ENCODE data around the gene STAB1. TPM values are rescaled to one million over a fixed set of nuclear protein-coding genes. Genes with fewer than 3 reads are reported as not detected.

The STAB1 gene
- total and polyA plus RNA-seq, 10 of the 15 experiments (the other 5 are each of a cell fraction or from before 2014, with no cell fraction given), result 0.46 TPM; not detected in 9

DNA sequence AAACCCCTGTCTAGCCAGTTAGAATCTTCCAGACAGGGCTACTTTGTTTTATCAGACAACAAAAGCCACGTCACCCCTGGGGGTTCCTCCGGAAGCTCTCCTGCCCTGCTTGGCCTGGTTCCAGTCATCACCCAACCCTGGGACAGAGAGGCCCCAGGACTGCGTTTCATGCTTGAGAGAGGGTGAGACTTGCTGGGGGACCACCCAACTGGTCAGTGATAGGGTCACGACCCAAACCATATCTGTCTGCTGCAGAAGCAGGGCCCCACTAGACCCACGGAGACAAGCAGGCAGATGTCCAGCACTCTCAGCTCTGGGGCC, 37.3 kb downstream of the STAB1 start (continued):
- TF ChIP-seq, protein P1, sequence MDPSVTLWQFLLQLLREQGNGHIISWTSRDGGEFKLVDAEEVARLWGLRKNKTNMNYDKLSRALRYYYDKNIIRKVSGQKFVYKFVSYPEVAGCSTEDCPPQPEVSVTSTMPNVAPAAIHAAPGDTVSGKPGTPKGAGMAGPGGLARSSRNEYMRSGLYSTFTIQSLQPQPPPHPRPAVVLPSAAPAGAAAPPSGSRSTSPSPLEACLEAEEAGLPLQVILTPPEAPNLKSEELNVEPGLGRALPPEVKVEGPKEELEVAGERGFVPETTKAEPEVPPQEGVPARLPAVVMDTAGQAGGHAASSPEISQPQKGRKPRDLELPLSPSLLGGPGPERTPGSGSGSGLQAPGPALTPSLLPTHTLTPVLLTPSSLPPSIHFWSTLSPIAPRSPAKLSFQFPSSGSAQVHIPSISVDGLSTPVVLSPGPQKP (IDR thresholded peaks at IDR 0.05; ENCODE audit: low read depth, low read length), result peak; percentile 39; the same call in 1 of the 2 replicates

DNA sequence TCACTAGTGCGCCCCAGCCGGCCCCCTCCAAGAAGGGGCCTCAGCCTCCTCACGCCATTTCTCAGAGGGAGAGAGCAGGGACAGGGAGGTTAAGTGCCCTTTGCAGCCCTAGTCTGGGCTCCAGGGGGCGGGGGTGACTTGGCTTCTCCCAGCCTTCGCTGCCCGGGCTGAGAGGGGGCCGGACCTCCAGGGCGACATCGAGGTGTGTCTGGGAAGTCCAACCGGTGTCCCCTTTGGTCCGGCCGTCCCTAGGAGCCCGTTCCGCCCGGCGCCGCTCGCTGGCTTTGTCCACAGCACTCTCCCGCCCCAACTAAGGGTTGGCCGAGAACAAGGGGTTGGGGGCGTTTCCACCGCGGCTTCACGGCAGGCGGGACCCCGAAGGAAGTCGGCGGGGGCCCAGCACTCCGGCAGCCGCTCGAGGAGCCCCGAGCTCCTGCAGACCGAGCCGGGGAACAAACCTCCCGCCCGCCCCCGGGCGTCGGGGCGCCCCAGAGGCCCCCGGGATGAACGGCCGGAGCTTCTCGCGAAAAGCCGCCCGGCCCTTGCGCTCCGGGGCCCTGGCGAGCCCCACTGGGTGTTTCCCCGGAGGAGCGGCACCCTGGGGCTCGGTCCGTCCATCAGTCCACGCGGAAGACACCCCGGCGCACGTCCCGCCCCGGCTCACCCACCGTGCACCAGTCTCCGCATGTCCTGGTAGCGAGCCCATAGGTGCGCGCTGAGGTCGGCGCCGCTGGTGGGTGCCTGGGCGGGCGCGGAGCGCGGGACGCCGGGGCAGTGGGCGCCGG, 37.9 kb downstream of the STAB1 start:
- Histone ChIP-seq H3K4me2 (ENCODE audit: control insufficient read depth, insufficient read depth) (peak overlapping the region; percentile 92), H2AFZ (ENCODE audit: control insufficient read depth, low read depth, low read length) (peak overlapping the region; percentile 67), H3K4me3 (peak overlapping the region; percentile 81), H3K27ac (ENCODE audit: control insufficient read depth, insufficient read depth) (peak overlapping the region; percentile 36), H3K27me3 (replicated peaks in 1 of 2; ENCODE audit: control insufficient read depth in 2 of 2, insufficient read depth in 2 of 2, low read length in 1 of 2) (no peaks in the 10 kb centered on the region), H3K9me3 (replicated peaks; ENCODE audit: control insufficient read depth, insufficient read depth, low read length) (no peaks in the 10 kb centered on the region), H3K9ac (ENCODE audit: control insufficient read depth, insufficient read depth, low read length) (peak overlapping the region; percentile 74), H3K79me2 (ENCODE audit: control insufficient read depth, insufficient read depth, low read length) (peaks cover 44% of the 10 kb centered on the region), H3K36me3 (ENCODE audit: control insufficient read depth in 2 of 2, insufficient read depth in 2 of 2, low read length in 1 of 2) (peaks cover 0 to 4% of the 10 kb centered on the region in 2 experiments; a peak in 2 of 4 replicates), H3K4me1 (ENCODE audit: control insufficient read depth, insufficient read depth, low read length) (peaks cover 13% of the 10 kb centered on the region), H4K20me1 (ENCODE audit: control insufficient read depth, insufficient read depth) (no peaks in the 10 kb centered on the region)
- BruUV-seq (replicated peaks), result no TSS peak
- intact Hi-C loops (cut with micrococcal nuclease; ENCODE audit: unreplicated experiment), result no loop called here
- ChIA-PET CTCF (no interaction called here), POLR2A (interaction anchor here (1.0 kb wide), 2 partner anchors 10 to 26 kb away, joined by 3 read pairs; no protein-coding TSS in a partner anchor), SMC1A (ENCODE audit: uncharacterized antibody, unreplicated experiment) (no interaction called here), RAD21 (ENCODE audit: unreplicated experiment) (no interaction called here)
- FAIRE-seq (no peak), DNase-seq (ENCODE audit: low read depth, low spot score) (no peak), ATAC-seq (peak; percentile 3)
- in situ Hi-C loops (cut with MboI), result no loop called here
- WGBS (ENCODE audit: insufficient coverage, insufficient replicate concordance, low lambda C conversion rate, missing lambda C conversion rate), result 0% methylated on average over 62 of the region's 78 CpGs
- TF ChIP-seq, protein P2, sequence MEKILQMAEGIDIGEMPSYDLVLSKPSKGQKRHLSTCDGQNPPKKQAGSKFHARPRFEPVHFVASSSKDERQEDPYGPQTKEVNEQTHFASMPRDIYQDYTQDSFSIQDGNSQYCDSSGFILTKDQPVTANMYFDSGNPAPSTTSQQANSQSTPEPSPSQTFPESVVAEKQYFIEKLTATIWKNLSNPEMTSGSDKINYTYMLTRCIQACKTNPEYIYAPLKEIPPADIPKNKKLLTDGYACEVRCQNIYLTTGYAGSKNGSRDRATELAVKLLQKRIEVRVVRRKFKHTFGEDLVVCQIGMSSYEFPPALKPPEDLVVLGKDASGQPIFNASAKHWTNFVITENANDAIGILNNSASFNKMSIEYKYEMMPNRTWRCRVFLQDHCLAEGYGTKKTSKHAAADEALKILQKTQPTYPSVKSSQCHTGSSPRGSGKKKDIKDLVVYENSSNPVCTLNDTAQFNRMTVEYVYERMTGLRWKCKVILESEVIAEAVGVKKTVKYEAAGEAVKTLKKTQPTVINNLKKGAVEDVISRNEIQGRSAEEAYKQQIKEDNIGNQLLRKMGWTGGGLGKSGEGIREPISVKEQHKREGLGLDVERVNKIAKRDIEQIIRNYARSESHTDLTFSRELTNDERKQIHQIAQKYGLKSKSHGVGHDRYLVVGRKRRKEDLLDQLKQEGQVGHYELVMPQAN (conservative IDR thresholded peaks at IDR 0.05), result peak; percentile 73
- TF ChIP-seq STAT1 (conservative IDR thresholded peaks at IDR 0.05) (no peak; the same call in 1 of the 2 replicates), DPF2 (IDR thresholded peaks at IDR 0.05) (peak; percentile 9; the same call in 1 of the 2 replicates), EED (IDR thresholded peaks at IDR 0.05; ENCODE audit: low read depth) (no peak), LARP7 (IDR thresholded peaks at IDR 0.05) (peak; percentile 70), NBN (IDR thresholded peaks at IDR 0.05) (peak; percentile 53), IKZF1 (conservative IDR thresholded peaks at IDR 0.05) (peak; percentile 39), GATAD2B (conservative IDR thresholded peaks at IDR 0.05; ENCODE audit: low read depth) (peak; percentile 49), CHD4 (IDR thresholded peaks at IDR 0.05) (no peak), NR2C1 (IDR thresholded peaks at IDR 0.05) (no peak), KAT2A (conservative IDR thresholded peaks at IDR 0.05; ENCODE audit: control insufficient read depth, low read depth, low read length) (no peak)
- TF ChIP-seq, protein P3, sequence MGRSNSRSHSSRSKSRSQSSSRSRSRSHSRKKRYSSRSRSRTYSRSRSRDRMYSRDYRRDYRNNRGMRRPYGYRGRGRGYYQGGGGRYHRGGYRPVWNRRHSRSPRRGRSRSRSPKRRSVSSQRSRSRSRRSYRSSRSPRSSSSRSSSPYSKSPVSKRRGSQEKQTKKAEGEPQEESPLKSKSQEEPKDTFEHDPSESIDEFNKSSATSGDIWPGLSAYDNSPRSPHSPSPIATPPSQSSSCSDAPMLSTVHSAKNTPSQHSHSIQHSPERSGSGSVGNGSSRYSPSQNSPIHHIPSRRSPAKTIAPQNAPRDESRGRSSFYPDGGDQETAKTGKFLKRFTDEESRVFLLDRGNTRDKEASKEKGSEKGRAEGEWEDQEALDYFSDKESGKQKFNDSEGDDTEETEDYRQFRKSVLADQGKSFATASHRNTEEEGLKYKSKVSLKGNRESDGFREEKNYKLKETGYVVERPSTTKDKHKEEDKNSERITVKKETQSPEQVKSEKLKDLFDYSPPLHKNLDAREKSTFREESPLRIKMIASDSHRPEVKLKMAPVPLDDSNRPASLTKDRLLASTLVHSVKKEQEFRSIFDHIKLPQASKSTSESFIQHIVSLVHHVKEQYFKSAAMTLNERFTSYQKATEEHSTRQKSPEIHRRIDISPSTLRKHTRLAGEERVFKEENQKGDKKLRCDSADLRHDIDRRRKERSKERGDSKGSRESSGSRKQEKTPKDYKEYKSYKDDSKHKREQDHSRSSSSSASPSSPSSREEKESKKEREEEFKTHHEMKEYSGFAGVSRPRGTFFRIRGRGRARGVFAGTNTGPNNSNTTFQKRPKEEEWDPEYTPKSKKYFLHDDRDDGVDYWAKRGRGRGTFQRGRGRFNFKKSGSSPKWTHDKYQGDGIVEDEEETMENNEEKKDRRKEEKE (IDR thresholded peaks at IDR 0.05), result 0 out of 2 replicates have a peak, but pooled peaks have one; percentile 23
- TF ChIP-seq, protein P4, sequence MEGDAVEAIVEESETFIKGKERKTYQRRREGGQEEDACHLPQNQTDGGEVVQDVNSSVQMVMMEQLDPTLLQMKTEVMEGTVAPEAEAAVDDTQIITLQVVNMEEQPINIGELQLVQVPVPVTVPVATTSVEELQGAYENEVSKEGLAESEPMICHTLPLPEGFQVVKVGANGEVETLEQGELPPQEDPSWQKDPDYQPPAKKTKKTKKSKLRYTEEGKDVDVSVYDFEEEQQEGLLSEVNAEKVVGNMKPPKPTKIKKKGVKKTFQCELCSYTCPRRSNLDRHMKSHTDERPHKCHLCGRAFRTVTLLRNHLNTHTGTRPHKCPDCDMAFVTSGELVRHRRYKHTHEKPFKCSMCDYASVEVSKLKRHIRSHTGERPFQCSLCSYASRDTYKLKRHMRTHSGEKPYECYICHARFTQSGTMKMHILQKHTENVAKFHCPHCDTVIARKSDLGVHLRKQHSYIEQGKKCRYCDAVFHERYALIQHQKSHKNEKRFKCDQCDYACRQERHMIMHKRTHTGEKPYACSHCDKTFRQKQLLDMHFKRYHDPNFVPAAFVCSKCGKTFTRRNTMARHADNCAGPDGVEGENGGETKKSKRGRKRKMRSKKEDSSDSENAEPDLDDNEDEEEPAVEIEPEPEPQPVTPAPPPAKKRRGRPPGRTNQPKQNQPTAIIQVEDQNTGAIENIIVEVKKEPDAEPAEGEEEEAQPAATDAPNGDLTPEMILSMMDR (IDR thresholded peaks at IDR 0.05 in 2 of 3, conservative IDR thresholded peaks at IDR 0.05 in 1 of 3; ENCODE audit: control insufficient read depth in 2 of 3, extremely low read depth in 1 of 3, insufficient read depth in 1 of 3, low read depth in 3 of 3, low read length in 3 of 3), result no peak

All from GM12878 (cell line).